K562 (cell line): ENCODE results near the gene HOXC10. TPM values are rescaled to one million over a fixed set of nuclear protein-coding genes. Genes with fewer than 3 reads are reported as not detected.

ENCODE experiments used
- ATAC-seq: fragments of 200-7000 bp; cut with Tn5 transposase; 3 replicates; pipeline ENCODE4 v1.9.1; 2020; ENCODE audit warnings: moderate library complexity
- BruUV-seq: library from RNA; stranded (reverse); fragments of 400-500 nt; replicated peaks from 2 replicates; lab custom pipeline; 2021; lab: Mats Ljungman, UMichigan
- CTCF ChIA-PET: fragments of 300-600 bp; formaldehyde crosslinking; extraction: SDS; loops from one replicate; lab custom pipeline; 2021; ENCODE audit warnings: low intra/inter-chr PET ratio; lab: Yijun Ruan, JAX
- POLR2A ChIA-PET: fragments of 300-600, 350-650 bp; sonication (Branson Sonifier 250); formaldehyde crosslinking; extraction: SDS; loops from one replicate; lab custom pipeline; 2021; ENCODE audit warnings: antibody characterized with exemption, inconsistent platforms; lab: Yijun Ruan, JAX
- DNase-seq, 4 experiments: peaks; one replicate each; pipeline versions ENCODE4 v3.0.0 to v3.0.0-alpha.2; 2011 to 2018; ENCODE audit warnings: low spot score in 3 of 4, mixed read lengths in 3 of 4; ENCODE audit errors: extremely low read depth in 1 of 4
- FAIRE-seq: peaks from 2 replicates; lab custom pipeline; 2011; peaks lifted over from hg19 to GRCh38; lab: Jason Lieb, UNC
- H2AFZ ChIP-seq: 2 replicates; pipeline ENCODE4 v1.6.0; 2011; ENCODE audit warnings: low read depth, low read length, control low read depth, inconsistent platforms
- H3K27ac ChIP-seq: fragments of 200-600 bp; 3 replicates; pipeline ENCODE4 v1.8.0; 2011; ENCODE audit warnings: low read depth, mild to moderate bottlenecking, control low read depth, inconsistent platforms, low read length, moderate library complexity, mixed read lengths; ENCODE audit errors: extremely low read depth
- H3K27me3 ChIP-seq, 2 experiments: fragments of 300-600 bp in 1 of 2; 2 replicates in 1 of 2; 3 replicates in 1 of 2; pipeline versions ENCODE4 v1.6.0 to v1.8.0; 2011; ENCODE audit warnings: inconsistent platforms in 2 of 2, low read length in 2 of 2, mild to moderate bottlenecking in 1 of 2, mixed read lengths in 1 of 2, moderate library complexity in 1 of 2; ENCODE audit not compliant: control insufficient read depth in 2 of 2, insufficient read depth in 2 of 2
- H3K36me3 ChIP-seq: fragments of 300-600 bp; 3 replicates; pipeline ENCODE4 v1.8.0; 2011; ENCODE audit warnings: mild to moderate bottlenecking, low read length, inconsistent platforms; ENCODE audit not compliant: control insufficient read depth, insufficient read depth
- H3K4me1 ChIP-seq, 2 experiments: fragments of 200-600 bp in 1 of 2; replicated peaks in 1 of 2; 2 replicates in 1 of 2; 3 replicates in 1 of 2; pipeline versions ENCODE4 v1.5.1 to v1.8.0; 2011; ENCODE audit warnings: inconsistent platforms in 2 of 2, low read length in 2 of 2, mild to moderate bottlenecking in 1 of 2, mixed read lengths in 1 of 2, moderate library complexity in 1 of 2; ENCODE audit not compliant: control insufficient read depth in 2 of 2, insufficient read depth in 2 of 2
- H3K4me2 ChIP-seq: 2 replicates; pipeline ENCODE4 v1.6.1; 2011; ENCODE audit warnings: low read length, control low read depth, inconsistent platforms, mixed read lengths; ENCODE audit not compliant: insufficient read depth
- H3K4me3 ChIP-seq: fragments of 200-600 bp; sonication (generic), shearing (Covaris generic); 2 replicates; pipeline ENCODE4 v1.5.1; 2016; ENCODE audit warnings: control low read depth, inconsistent platforms
- H3K79me2 ChIP-seq: fragments of 200-600 bp; 3 replicates; pipeline ENCODE4 v1.8.0; 2011; ENCODE audit warnings: low read length, inconsistent platforms; ENCODE audit not compliant: control insufficient read depth, insufficient read depth
- H3K9ac ChIP-seq, 2 experiments: 2 replicates each; pipeline versions ENCODE4 v1.6.0 to v1.6.1; 2011; ENCODE audit warnings: low read depth in 2 of 2, low read length in 2 of 2, control low read depth in 1 of 2, inconsistent platforms in 1 of 2, mild to moderate bottlenecking in 1 of 2, mixed read lengths in 1 of 2; ENCODE audit not compliant: insufficient read depth in 1 of 2
- H3K9me1 ChIP-seq: one replicate; pipeline ENCODE4 v1.6.0; 2011; ENCODE audit warnings: inconsistent platforms, mild to moderate bottlenecking, low read length, moderate library complexity; ENCODE audit not compliant: control insufficient read depth, insufficient read depth
- H3K9me3 ChIP-seq: replicated peaks from 2 replicates; pipeline ENCODE4 v1.5.1; 2011; ENCODE audit warnings: low read depth, low read length, inconsistent platforms; ENCODE audit not compliant: control insufficient read depth, insufficient read depth
- H4K20me1 ChIP-seq: replicated peaks from 2 replicates; pipeline ENCODE4 v1.6.1; 2011; ENCODE audit warnings: low read length, inconsistent platforms, mixed read lengths; ENCODE audit not compliant: control insufficient read depth, insufficient read depth
- RERE ChIP-seq: sonication (generic); formaldehyde crosslinking; IDR thresholded peaks from 2 replicates; pipeline ENCODE4 v1.8.0; 2023; ENCODE audit warnings: missing genetic modification reagents, mild to moderate bottlenecking, borderline replicate concordance
- TOE1 ChIP-seq, 2 experiments: fragments of 450-650 bp in 1 of 2; sonication (generic) in 1 of 2; formaldehyde crosslinking in 1 of 2; IDR thresholded peaks; 2 replicates each; pipeline versions ENCODE4 v1.7.1 to v1.8.0; 2016 to 2022; ENCODE audit warnings: borderline replicate concordance in 2 of 2, mild to moderate bottlenecking in 2 of 2, antibody characterized with exemption in 1 of 2, inconsistent platforms in 1 of 2, low read depth in 1 of 2, missing genetic modification reagents in 1 of 2, moderate library complexity in 1 of 2
- ZBTB49 ChIP-seq: sonication (generic); formaldehyde crosslinking; IDR thresholded peaks from 2 replicates; pipeline ENCODE4 v1.8.0; 2022; ENCODE audit warnings: missing genetic modification reagents, mild to moderate bottlenecking, borderline replicate concordance
- ZNF407 ChIP-seq: fragments of 450-650 bp; IDR thresholded peaks from 2 replicates; pipeline ENCODE4 v1.6.1; 2016; ENCODE audit warnings: low read depth
- WGBS: fragments of 100-300 bp; shearing (Covaris generic); methylation state at CpG from one replicate; pipeline ENCODE4 v1.1.6; 2016; ENCODE audit warnings: low coverage, mixed read lengths; ENCODE audit not compliant: insufficient coverage; ENCODE audit errors: missing lambda C conversion rate; 5-methylcytosine and 5-hydroxymethylcytosine counted together
- in situ Hi-C: fragments of 300-500 bp; cut with MboI; formaldehyde crosslinking; loops from 4 replicates; pipeline ENCODE4 v1.15.0; 2018; ENCODE audit warnings: inconsistent platforms, mixed read lengths
- intact Hi-C: fragments of 100-400 bp; cut with micrococcal nuclease; formaldehyde crosslinking; loops from 2 replicates; pipeline ENCODE4 v1.14.2; 2022
- polyA plus RNA-seq, 8 experiments: library from polyadenylated mRNA; depleted of rRNA in 4 of 8; stranded (reverse) in 5 of 8; unstranded in 3 of 8; fragments of >200 nt; fragmentation: Nextera tagmentation in 2 of 8; fragmentation: Illumina TruSeq in 1 of 8; extraction: Ambion mirVana in 2 of 8; extraction: Trizol in 1 of 8; gene quantifications; 2 replicates each; pipeline versions ENCODE4 v1.2.1 to v1.2.3, GENCODE V29; 2011 to 2014; ENCODE audit warnings: inconsistent platforms in 1 of 8, missing spikeins in 1 of 8
- total RNA-seq, 7 experiments: library from RNA; depleted of rRNA in 6 of 7; stranded (reverse); fragments of >200 nt in 6 of 7; fragmentation: Illumina TruSeq in 2 of 7; extraction: Trizol in 2 of 7; gene quantifications; 2 replicates each; pipeline versions ENCODE4 v1.2.1 to v1.2.3, GENCODE V29; 2011 to 2021; ENCODE audit warnings: low replicate concordance in 1 of 7

HOXC10 gene
- total and polyA plus RNA-seq, 9 of the 15 experiments (the other 6 are each of a cell fraction or from before 2014, with no cell fraction given) = 0.13 to 0.77 (median 0.35) TPM; not detected in 2

DNA sequence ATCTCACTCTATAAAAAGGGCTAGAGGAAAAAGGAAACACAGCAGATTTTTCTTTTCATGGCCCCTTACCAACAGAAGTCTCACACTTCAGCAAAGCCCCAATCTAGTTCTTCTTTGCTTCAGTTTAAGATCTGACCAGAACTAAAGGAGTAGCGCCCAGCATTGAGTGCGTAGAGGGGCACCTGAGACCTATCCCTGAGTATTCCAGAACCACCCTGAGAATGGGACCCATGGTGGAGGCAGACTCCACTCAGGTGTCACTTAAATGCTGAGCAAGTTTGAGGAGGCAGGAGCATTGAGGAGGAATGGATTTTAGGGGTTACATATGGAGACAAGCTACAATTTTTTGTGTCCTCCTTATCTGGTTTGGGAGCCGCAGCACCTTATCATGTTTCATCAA, 13.8 kb upstream of the HOXC10 start:
- H3K4me1 ChIP-seq = peaks cover 0 to 27% of the 10 kb centered on the region in 2 experiments; a peak in 2 of 5 replicates
- TF ChIP-seq ZNF407 (no peak), ZBTB49 (CRISPR knock-in tag) (no peak), TOE1 (IDR thresholded peaks at IDR 0.05; ENCODE audit: borderline replicate concordance) (no peak), TOE1 (CRISPR knock-in tag; IDR thresholded peaks at IDR 0.05; ENCODE audit: borderline replicate concordance, low read depth) (no peak), RERE (CRISPR knock-in tag) (no peak)
- H3K79me2 ChIP-seq = no peaks in the 10 kb centered on the region
- peaks cover 68 to 89% of the 10 kb centered on the region in 2 experiments for H3K27me3 ChIP-seq
- intact Hi-C loops = no loop called here
- H2AFZ ChIP-seq = no peak overlapping the region
- H3K27ac ChIP-seq = no peak overlapping the region
- H3K9me1 ChIP-seq = no peaks in the 10 kb centered on the region
- no peak overlapping the region for H3K9ac ChIP-seq
- 0% methylated on average over 3 of the region's 3 CpGs for WGBS
- FAIRE-seq = no peak
- ChIA-PET POLR2A (interaction anchor here (1.4 kb wide), 1 partner anchor 25 kb away, joined by 4 read pairs; no protein-coding TSS in a partner anchor), CTCF (no interaction called here)
- H4K20me1 ChIP-seq = peaks cover 5% of the 10 kb centered on the region
- in situ Hi-C loops = no loop called here
- ATAC-seq = no peak
- no peaks in the 10 kb centered on the region for H3K36me3 ChIP-seq
- no TSS peak for BruUV-seq
- no peak overlapping the region for H3K4me2 ChIP-seq
- no peak for DNase-seq
- no peak overlapping the region for H3K4me3 ChIP-seq
- H3K9me3 ChIP-seq = no peaks in the 10 kb centered on the region
